ENCODE measurements around the gene ARMC12. TPM values are rescaled to one million over a fixed set of nuclear protein-coding genes. Genes with fewer than 3 reads are reported as not detected.
"Not testable (repeated sequence)": the region's sequence is repeated elsewhere in the genome, so short reads cannot be mapped to it uniquely, and the experiment has no call there.

Gene ARMC12
- total RNA-seq, 1 experiment from 2014 or later, result not detected

DNA sequence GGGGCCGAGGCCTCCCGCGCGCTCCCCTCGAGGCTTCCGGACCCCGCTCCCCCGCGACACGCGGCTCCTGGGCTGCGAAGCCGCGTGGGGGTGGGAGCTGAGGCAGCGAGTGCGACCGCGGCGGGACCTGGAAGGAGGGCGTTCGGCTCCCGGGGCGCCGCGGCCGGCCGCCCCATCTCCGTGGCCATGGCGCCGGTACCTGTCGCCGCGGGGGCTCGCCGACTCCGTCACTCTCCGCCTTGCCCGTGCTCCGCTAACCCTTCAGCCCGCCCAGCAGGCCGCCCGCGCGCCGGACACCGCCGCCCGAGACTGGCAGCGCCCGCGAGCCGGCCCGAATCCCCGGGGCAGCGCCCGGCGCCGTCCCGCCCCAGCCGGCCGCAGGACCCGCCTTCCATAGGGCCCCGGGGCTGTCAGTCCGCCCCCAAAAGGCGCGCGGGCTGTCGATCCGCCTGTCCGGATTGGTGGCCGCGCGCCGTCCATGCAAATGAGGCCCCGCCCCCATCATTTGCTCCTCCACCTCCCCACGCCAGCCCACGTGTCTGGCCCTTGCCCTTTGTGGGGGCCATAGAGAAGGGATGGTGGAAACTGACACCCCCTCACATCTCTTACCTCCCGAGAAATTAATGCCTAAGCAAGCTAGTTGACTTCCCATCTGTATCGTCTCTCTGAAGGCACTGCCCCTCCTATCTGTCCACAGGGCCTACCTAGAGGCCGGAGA, 48.1 kb upstream of the ARMC12 start, which contains the start of gene FKBP5:
Gene FKBP5 (minus strand): TSS at position 311 of the 718 bp plus-strand sequence. CDS start 46,091 bp downstream, outside the sequence.
- ChIA-PET POLR2A (no interaction called here), CTCF (no interaction called here)
- H3K27me3 Mint-ChIP-seq (ENCODE audit: insufficient read depth, unreplicated experiment), result no peaks in the 10 kb centered on the region

DNA sequence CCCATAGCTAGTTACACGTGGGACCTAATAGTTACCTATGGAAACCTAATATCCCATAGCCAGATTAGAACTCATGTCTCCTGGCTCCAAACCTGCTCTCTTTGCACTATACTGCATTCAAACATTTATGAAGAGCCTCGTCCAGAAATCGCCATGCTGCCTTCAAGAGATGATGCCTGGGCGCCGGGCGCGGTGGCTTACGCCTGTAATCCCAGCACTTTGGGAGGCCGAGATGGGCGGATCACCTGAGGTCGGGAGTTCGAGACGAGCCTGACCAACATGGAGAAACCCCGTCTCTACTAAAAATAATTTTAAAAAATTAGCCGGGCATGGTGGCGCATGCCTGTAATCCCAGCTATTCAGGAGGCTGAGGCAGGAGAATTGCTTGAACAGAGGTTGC, 46.8 kb upstream of the ARMC12 start:
- H3K36me3 Mint-ChIP-seq (ENCODE audit: insufficient read depth, unreplicated experiment); CTCF ChIA-PET; H3K9me3 ChIP-seq; H3K36me3 ChIP-seq (ENCODE audit: control insufficient read depth, insufficient read depth, low read length); POLR2A ChIA-PET; H3K27me3 Mint-ChIP-seq (ENCODE audit: insufficient read depth, unreplicated experiment); H3K4me1 Mint-ChIP-seq (ENCODE audit: low read depth, unreplicated experiment); H3K27me3 ChIP-seq (replicated peaks; ENCODE audit: control insufficient read depth, insufficient read depth, low read length); intact Hi-C loops (cut with micrococcal nuclease; ENCODE audit: unreplicated experiment); H3K4me3 ChIP-seq (ENCODE audit: low read depth, low read length); BruUV-seq (replicated peaks); DNase-seq; H3K27ac Mint-ChIP-seq (ENCODE audit: unreplicated experiment); H3K9me3 Mint-ChIP-seq (ENCODE audit: unreplicated experiment); H3K4me3 Mint-ChIP-seq (ENCODE audit: unreplicated experiment): not testable (repeated sequence)
- peaks cover 14% of the 10 kb centered on the region for H3K4me1 ChIP-seq

More for the DNA sequence above, 48.1 kb upstream of the ARMC12 start, which contains the start of gene FKBP5:
- no peaks in the 10 kb centered on the region for H3K36me3 ChIP-seq (ENCODE audit: control insufficient read depth, insufficient read depth, low read length)
- H3K4me3 ChIP-seq (ENCODE audit: low read depth, low read length), result peak within 1 kb of the TSS; percentile 47
- Mint-ChIP-seq H3K4me3 (ENCODE audit: unreplicated experiment) (peak within 1 kb of the TSS; percentile 80), H3K36me3 (ENCODE audit: insufficient read depth, unreplicated experiment) (no peaks in the 10 kb centered on the region), H3K27ac (ENCODE audit: unreplicated experiment) (peak within 1 kb of the TSS; percentile 45), H3K4me1 (ENCODE audit: low read depth, unreplicated experiment) (no peaks in the 10 kb centered on the region), H3K9me3 (ENCODE audit: unreplicated experiment) (no peaks in the 10 kb centered on the region)
- TF ChIP-seq CTCF (IDR thresholded peaks at IDR 0.05; ENCODE audit: insufficient read depth in 1 of 2, low read depth in 1 of 2, low read length in 1 of 2, severe bottlenecking in 1 of 2, unreplicated experiment in 1 of 2), result no peak
- no peaks in the 10 kb centered on the region for H3K27me3 ChIP-seq (replicated peaks; ENCODE audit: control insufficient read depth, insufficient read depth, low read length)
- peaks cover 14% of the 10 kb centered on the region for H3K4me1 ChIP-seq
- peak; percentile 92 to 96 for DNase-seq
- intact Hi-C loops (cut with micrococcal nuclease; ENCODE audit: unreplicated experiment), result loop anchor here (1.0 kb wide), 1 partner anchor 43 kb away; no protein-coding TSS in a partner anchor
- H3K9me3 ChIP-seq, result no peaks in the 10 kb centered on the region
- no TSS peak for BruUV-seq (replicated peaks)

DNA sequence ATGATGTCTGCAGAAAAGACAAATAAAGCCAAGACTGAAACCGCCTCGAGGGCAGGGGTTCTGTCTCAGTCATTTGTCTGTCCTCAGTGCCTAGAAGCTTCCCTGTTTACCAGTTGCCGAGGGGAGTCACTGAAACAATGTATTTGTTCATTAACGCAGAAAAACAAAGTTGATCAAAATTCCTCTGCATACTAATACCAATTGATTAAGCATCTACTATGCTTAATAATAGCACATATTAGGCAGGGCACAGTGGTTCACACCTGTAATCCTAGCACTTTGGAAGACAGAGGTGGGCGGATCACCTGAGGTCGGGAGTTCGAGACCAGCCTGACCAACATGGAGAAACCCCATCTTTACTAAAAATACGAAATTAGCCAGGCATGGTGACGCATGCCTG, 46.3 kb upstream of the ARMC12 start:
- ChIA-PET CTCF (interaction anchor here (0.9 kb wide), 1 partner anchor 46 kb away, joined by 5 read pairs; no protein-coding TSS in a partner anchor), POLR2A (no interaction called here)
- Mint-ChIP-seq H3K4me3 (ENCODE audit: unreplicated experiment) (no peak overlapping the region), H3K27ac (ENCODE audit: unreplicated experiment) (no peak overlapping the region), H3K9me3 (ENCODE audit: unreplicated experiment) (no peaks in the 10 kb centered on the region), H3K4me1 (ENCODE audit: low read depth, unreplicated experiment) (no peaks in the 10 kb centered on the region), H3K36me3 (ENCODE audit: insufficient read depth, unreplicated experiment) (no peaks in the 10 kb centered on the region), H3K27me3 (ENCODE audit: insufficient read depth, unreplicated experiment) (no peaks in the 10 kb centered on the region)
- no TSS peak for BruUV-seq (replicated peaks)
- Histone ChIP-seq H3K27me3 (replicated peaks; ENCODE audit: control insufficient read depth, insufficient read depth, low read length) (no peaks in the 10 kb centered on the region), H3K4me1 (peaks cover 14% of the 10 kb centered on the region), H3K4me3 (ENCODE audit: low read depth, low read length) (no peak overlapping the region), H3K9me3 (no peaks in the 10 kb centered on the region), H3K36me3 (ENCODE audit: control insufficient read depth, insufficient read depth, low read length) (no peaks in the 10 kb centered on the region)
- intact Hi-C loops (cut with micrococcal nuclease; ENCODE audit: unreplicated experiment), result no loop called here
- no peak for TF ChIP-seq CTCF (IDR thresholded peaks at IDR 0.05; ENCODE audit: insufficient read depth in 1 of 2, low read depth in 1 of 2, low read length in 1 of 2, severe bottlenecking in 1 of 2, unreplicated experiment in 1 of 2)
- DNase-seq, result no peak

Measured in Caco-2 (cell line).